ENCODE results near the gene DNAH3.

The DNAH3 gene

DNA sequence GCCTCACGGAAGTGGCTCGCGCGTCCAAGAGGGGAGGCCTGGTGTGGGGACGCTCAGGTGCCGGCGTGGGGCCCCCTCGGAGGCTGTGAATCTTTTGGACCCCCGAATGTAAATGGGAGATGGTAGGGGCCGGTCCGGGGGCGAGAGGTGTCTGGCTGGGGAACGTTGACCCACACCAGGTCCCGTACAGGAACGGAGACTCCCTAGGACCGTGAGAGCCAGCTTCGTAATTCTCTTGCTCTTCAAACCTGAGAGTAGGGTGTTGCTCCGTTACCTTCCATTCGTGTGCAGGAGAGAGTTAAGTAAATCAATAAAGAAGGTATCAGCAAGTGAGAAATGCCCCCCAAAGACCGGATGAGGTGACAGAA is 249.6 kb downstream of the DNAH3 start:
- Histone ChIP-seq H3K9me2 (replicated peaks; ENCODE audit: insufficient read depth, low read length) (no peaks in the 10 kb centered on the region), H3K27me3 (replicated peaks; ENCODE audit: insufficient read depth, low read length) (no peaks in the 10 kb centered on the region), H3K4me2 (ENCODE audit: low read depth, low read length) (peak overlapping the region; percentile 92), H3K27ac (ENCODE audit: low read length) (peak overlapping the region; percentile 83; the same call in 1 of the 2 replicates), H3K36me3 (replicated peaks; ENCODE audit: insufficient read depth, low read length) (no peaks in the 10 kb centered on the region), H2AFZ (ENCODE audit: low read length) (peak overlapping the region; percentile 80), H3K9ac (ENCODE audit: low read length) (peak overlapping the region; percentile 94), H4K20me1 (ENCODE audit: insufficient read depth, low read length) (no peaks in the 10 kb centered on the region), H3K79me2 (ENCODE audit: low read length) (peaks cover 60% of the 10 kb centered on the region), H3K4me3 (ENCODE audit: low read length) (peak overlapping the region; percentile 89), H3K4me1 (ENCODE audit: low read length) (peaks cover 34% of the 10 kb centered on the region), H3K9me3 (replicated peaks; ENCODE audit: insufficient read depth, low read length) (no peaks in the 10 kb centered on the region), H3F3A (ENCODE audit: insufficient read depth, low read length) (peaks cover 14% of the 10 kb centered on the region)
- TF ChIP-seq, protein P1, sequence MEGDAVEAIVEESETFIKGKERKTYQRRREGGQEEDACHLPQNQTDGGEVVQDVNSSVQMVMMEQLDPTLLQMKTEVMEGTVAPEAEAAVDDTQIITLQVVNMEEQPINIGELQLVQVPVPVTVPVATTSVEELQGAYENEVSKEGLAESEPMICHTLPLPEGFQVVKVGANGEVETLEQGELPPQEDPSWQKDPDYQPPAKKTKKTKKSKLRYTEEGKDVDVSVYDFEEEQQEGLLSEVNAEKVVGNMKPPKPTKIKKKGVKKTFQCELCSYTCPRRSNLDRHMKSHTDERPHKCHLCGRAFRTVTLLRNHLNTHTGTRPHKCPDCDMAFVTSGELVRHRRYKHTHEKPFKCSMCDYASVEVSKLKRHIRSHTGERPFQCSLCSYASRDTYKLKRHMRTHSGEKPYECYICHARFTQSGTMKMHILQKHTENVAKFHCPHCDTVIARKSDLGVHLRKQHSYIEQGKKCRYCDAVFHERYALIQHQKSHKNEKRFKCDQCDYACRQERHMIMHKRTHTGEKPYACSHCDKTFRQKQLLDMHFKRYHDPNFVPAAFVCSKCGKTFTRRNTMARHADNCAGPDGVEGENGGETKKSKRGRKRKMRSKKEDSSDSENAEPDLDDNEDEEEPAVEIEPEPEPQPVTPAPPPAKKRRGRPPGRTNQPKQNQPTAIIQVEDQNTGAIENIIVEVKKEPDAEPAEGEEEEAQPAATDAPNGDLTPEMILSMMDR (IDR thresholded peaks at IDR 0.05; ENCODE audit: low read length): no peak
- no peak for TF ChIP-seq EZH2phosphoT487 (IDR thresholded peaks at IDR 0.05; ENCODE audit: low read length)
- no peak for TF ChIP-seq EZH2 (optimal IDR thresholded peaks at IDR 0.05; ENCODE audit: low read depth, low read length)
- DNase-seq: no peak

DNA sequence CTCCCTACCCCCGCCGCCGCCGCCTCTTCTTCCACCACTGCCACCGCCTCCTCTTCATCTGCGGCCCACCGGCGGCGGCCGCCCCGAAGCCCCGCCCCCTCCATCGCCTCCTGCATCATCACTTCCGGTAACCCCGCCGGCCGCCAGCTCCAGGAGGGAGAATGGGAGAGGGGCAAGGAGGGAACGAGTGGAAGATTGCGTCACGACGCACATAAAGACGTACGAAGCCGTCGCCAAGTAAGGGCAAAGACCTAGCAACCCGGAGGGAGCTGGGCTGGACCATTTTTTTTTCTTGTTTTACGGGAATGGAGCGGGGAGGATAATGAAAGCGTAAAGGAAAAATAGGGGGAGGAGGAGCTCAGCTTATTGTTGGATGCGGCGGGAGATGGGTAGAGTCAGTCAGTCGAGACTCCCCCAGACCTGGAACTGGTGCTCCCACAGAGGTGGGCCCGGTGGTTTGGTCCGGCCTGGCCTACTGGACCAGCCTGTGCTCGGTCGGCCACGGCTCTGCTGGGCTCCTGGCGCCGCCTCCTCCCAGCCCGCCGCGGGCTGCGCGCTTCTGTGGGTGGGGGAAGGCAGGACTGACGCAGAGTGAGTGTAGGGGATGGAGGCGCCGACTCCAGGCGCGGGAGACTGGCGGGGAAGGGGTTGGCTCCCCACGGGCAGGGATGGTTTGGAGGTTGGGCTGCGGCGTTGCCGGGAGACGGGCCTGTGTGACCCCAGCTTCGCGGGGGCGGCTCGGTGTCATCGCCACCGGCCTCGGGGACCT is 250.2 kb downstream of the DNAH3 start, which contains the start of the genes DCUN1D3 and LYRM1:
Gene DCUN1D3, minus strand, starts transcription at position 60 of the 769 bp plus-strand sequence. CDS start 37,820 bp downstream, outside the sequence.
Gene LYRM1, plus strand, starts transcription at position 473 of the 769 bp plus-strand sequence. CDS start 14,785 bp downstream, outside the sequence.
- no peaks in the 10 kb centered on the region for H3K9me2 ChIP-seq (replicated peaks; ENCODE audit: insufficient read depth, low read length)
- H3K36me3 ChIP-seq (replicated peaks; ENCODE audit: insufficient read depth, low read length): no peaks in the 10 kb centered on the region
- TF ChIP-seq EZH2 (optimal IDR thresholded peaks at IDR 0.05; ENCODE audit: low read depth, low read length): no peak
- TF ChIP-seq EZH2phosphoT487 (IDR thresholded peaks at IDR 0.05; ENCODE audit: low read length): no peak
- TF ChIP-seq, protein P1 (IDR thresholded peaks at IDR 0.05; ENCODE audit: low read length): no peak
- peak within 1 kb of the TSS; percentile 80 for H2AFZ ChIP-seq (ENCODE audit: low read length)
- peak within 1 kb of the TSS; percentile 92 for H3K4me2 ChIP-seq (ENCODE audit: low read depth, low read length)
- no peaks in the 10 kb centered on the region for H3K9me3 ChIP-seq (replicated peaks; ENCODE audit: insufficient read depth, low read length)
- peaks cover 14% of the 10 kb centered on the region for H3F3A ChIP-seq (ENCODE audit: insufficient read depth, low read length)
- DNase-seq: peak; percentile 89
- peaks cover 55% of the 10 kb centered on the region for H3K79me2 ChIP-seq (ENCODE audit: low read length)
- no peaks in the 10 kb centered on the region for H4K20me1 ChIP-seq (ENCODE audit: insufficient read depth, low read length)
- H3K4me3 ChIP-seq (ENCODE audit: low read length): peak within 1 kb of the TSS; percentile 89
- peak within 1 kb of the TSS; percentile 94 for H3K9ac ChIP-seq (ENCODE audit: low read length)
- H3K27me3 ChIP-seq (replicated peaks; ENCODE audit: insufficient read depth, low read length): no peaks in the 10 kb centered on the region
- H3K4me1 ChIP-seq (ENCODE audit: low read length): peaks cover 32% of the 10 kb centered on the region
- peak within 1 kb of the TSS; percentile 83 for H3K27ac ChIP-seq (ENCODE audit: low read length)

DNA sequence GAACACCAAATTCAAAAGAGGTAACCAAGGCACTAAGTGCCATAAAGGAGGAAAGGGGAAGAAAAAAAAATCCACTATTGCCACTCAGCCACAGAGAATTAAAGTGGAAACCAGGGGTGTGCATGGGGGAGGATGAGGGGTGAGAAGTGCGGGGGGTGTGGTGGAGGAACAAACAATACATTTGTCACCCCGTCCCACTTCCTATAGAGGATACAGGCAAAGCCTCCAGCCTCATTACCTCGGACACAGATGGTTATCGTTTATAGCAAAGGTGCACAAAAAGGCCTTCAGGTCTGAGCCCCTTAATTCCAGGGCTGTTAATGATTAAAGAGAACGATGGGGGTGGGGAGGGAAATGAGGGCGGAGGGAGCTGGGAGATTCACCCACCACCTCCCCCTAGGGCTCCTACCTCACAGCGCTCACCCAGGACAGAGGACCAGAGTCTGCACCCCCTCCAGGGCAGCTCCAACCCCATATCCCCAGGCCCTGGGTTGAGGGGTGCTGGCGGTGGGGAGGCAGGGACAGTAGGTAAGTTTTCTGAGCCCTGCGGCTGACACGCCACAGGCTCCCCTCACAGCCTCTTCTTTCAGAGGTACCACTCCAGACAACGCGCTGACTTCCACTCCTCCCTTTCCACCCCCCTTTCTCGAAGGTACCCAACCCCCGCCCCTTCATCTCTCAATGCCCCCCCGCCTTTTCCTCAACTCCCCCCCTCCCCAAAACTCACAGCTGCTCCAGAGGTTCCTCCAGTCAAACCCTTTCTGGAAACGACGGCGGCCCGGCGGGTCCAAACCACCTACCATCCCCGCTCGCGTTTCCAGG is 251.0 kb downstream of the DNAH3 start:
- no peak for DNase-seq
- Histone ChIP-seq H3K9me2 (replicated peaks; ENCODE audit: insufficient read depth, low read length) (no peaks in the 10 kb centered on the region), H3K4me2 (ENCODE audit: low read depth, low read length) (peak overlapping the region; percentile 76), H3K9me3 (replicated peaks; ENCODE audit: insufficient read depth, low read length) (no peaks in the 10 kb centered on the region), H3K9ac (ENCODE audit: low read length) (peak overlapping the region; percentile 94), H4K20me1 (ENCODE audit: insufficient read depth, low read length) (no peaks in the 10 kb centered on the region), H3K79me2 (ENCODE audit: low read length) (peaks cover 54% of the 10 kb centered on the region), H3K36me3 (replicated peaks; ENCODE audit: insufficient read depth, low read length) (no peaks in the 10 kb centered on the region), H3K4me1 (ENCODE audit: low read length) (peaks cover 24% of the 10 kb centered on the region), H2AFZ (ENCODE audit: low read length) (peak overlapping the region; percentile 80), H3K4me3 (ENCODE audit: low read length) (peak overlapping the region; percentile 89), H3F3A (ENCODE audit: insufficient read depth, low read length) (peaks cover 14% of the 10 kb centered on the region), H3K27me3 (replicated peaks; ENCODE audit: insufficient read depth, low read length) (no peaks in the 10 kb centered on the region), H3K27ac (ENCODE audit: low read length) (peak overlapping the region; percentile 83; the same call in 1 of the 2 replicates)
- TF ChIP-seq, protein P1 (IDR thresholded peaks at IDR 0.05; ENCODE audit: low read length): no peak
- no peak for TF ChIP-seq EZH2phosphoT487 (IDR thresholded peaks at IDR 0.05; ENCODE audit: low read length)
- TF ChIP-seq EZH2 (optimal IDR thresholded peaks at IDR 0.05; ENCODE audit: low read depth, low read length): no peak
